Activated naive CD4-positive, alpha-beta T cell treated with anti-CD3 and anti-CD28 coated beads for 36 hours (primary cell): ENCODE data around the gene SECISBP2L. TPM values are rescaled to one million over a fixed set of nuclear protein-coding genes. Genes with fewer than 3 reads are reported as not detected.

ENCODE experiments used
- CTCF ChIA-PET: fragments of 350-600 bp; sonication (Branson Sonifier 250); formaldehyde crosslinking; loops from one replicate; lab custom pipeline; 2021; ENCODE audit warnings: antibody characterized with exemption; lab: Charles Lee
- DNase-seq: peaks from one replicate; pipeline ENCODE4 v3.0.0-alpha.2; 2020
- H3K27ac Mint-ChIP-seq: one replicate; pipeline ENCODE4 v1.8.0; 2021; ENCODE audit warnings: mild to moderate bottlenecking, mixed read lengths
- H3K27me3 Mint-ChIP-seq: one replicate; pipeline ENCODE4 v1.8.0; 2021; ENCODE audit warnings: low read depth, mixed read lengths
- H3K36me3 Mint-ChIP-seq: one replicate; pipeline ENCODE4 v1.8.0; 2021; ENCODE audit warnings: low read depth, mixed read lengths
- H3K4me1 Mint-ChIP-seq: one replicate; pipeline ENCODE4 v1.8.0; 2021; ENCODE audit warnings: low read depth, mixed read lengths
- H3K4me3 Mint-ChIP-seq: one replicate; pipeline ENCODE4 v1.8.0; 2021; ENCODE audit warnings: mild to moderate bottlenecking, moderate library complexity, mixed read lengths
- H3K9me3 Mint-ChIP-seq: one replicate; pipeline ENCODE4 v1.8.0; 2021; ENCODE audit warnings: mixed read lengths
- intact Hi-C: fragments of 100-400 bp; cut with micrococcal nuclease; formaldehyde crosslinking; loops from one replicate; pipeline ENCODE4 v1.15.1; 2023
- total RNA-seq, 2 experiments: library from RNA; stranded (reverse); gene quantifications; one replicate each; pipeline ENCODE4 v1.2.3, GENCODE V29; 2021

Gene SECISBP2L
- total RNA-seq, 2 experiments from 2014 or later = 17.4 to 18.6 TPM

GRCh38 chr15:49035825-49036224 is 10.4 kb downstream of the SECISBP2L start:
- intact Hi-C loops = no loop called here
- H3K4me1 Mint-ChIP-seq = peaks cover 12% of the 10 kb centered on the region
- H3K36me3 Mint-ChIP-seq = peaks cover 5% of the 10 kb centered on the region
- H3K27ac Mint-ChIP-seq = no peak overlapping the region
- no peaks in the 10 kb centered on the region for H3K27me3 Mint-ChIP-seq
- CTCF ChIA-PET = interaction anchor here (0.7 kb wide), 1 partner anchor 60 kb away, joined by 3 read pairs; no protein-coding TSS in a partner anchor
- H3K4me3 Mint-ChIP-seq = no peak overlapping the region
- no peak for DNase-seq
- no peaks in the 10 kb centered on the region for H3K9me3 Mint-ChIP-seq

DNA sequence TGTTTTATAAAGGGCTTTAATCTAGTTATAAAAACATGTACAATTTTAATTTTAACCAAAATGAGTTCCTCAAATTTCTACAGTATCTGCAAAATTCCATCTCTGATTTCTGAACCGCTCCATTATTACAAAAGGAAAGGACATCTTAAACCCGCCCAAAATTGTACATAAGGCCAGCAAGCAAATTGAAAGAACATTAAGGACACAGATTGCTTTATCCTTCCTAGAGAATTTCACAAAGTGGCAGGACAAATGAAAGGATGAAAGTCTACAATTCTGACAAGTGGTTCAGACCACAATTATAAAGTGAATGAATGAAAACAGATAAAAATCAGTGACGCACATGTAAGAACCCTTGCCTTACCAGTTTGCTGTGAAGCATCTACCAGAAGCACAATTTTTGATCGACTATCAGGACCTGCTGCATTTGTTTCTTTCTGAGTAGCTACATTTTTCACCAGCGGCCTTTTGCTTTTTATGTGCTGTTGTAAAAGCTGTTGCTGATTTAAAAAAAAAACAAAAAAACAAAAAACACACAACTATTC is 13.6 kb downstream of the SECISBP2L start:
- intact Hi-C loops = no loop called here
- no peak overlapping the region for H3K4me3 Mint-ChIP-seq
- DNase-seq = no peak
- H3K27ac Mint-ChIP-seq = no peak overlapping the region
- CTCF ChIA-PET = interaction anchor here (1.0 kb wide), 1 partner anchor 113 kb away, joined by 3 read pairs; no protein-coding TSS in a partner anchor
- H3K27me3 Mint-ChIP-seq = no peaks in the 10 kb centered on the region
- peaks cover 4% of the 10 kb centered on the region for H3K4me1 Mint-ChIP-seq
- no peaks in the 10 kb centered on the region for H3K9me3 Mint-ChIP-seq
- H3K36me3 Mint-ChIP-seq = peaks cover 14% of the 10 kb centered on the region

- intact Hi-C loops = no loop called here
- H3K27ac Mint-ChIP-seq = no peak overlapping the region
- H3K27me3 Mint-ChIP-seq = no peaks in the 10 kb centered on the region
- H3K9me3 Mint-ChIP-seq = no peaks in the 10 kb centered on the region
- H3K4me3 Mint-ChIP-seq = no peak overlapping the region
- DNase-seq = no peak
- CTCF ChIA-PET = no interaction called here
- peaks cover 15% of the 10 kb centered on the region for H3K36me3 Mint-ChIP-seq
- H3K4me1 Mint-ChIP-seq = peaks cover 2% of the 10 kb centered on the region
These were observed 14.4 kb downstream of the SECISBP2L start for GRCh38 chr15:49031804-49032203.

- CTCF ChIA-PET = no interaction called here
- H3K4me1 Mint-ChIP-seq = peaks cover 5% of the 10 kb centered on the region
- no peak overlapping the region for H3K27ac Mint-ChIP-seq
- H3K4me3 Mint-ChIP-seq = no peak overlapping the region
- H3K36me3 Mint-ChIP-seq = peaks cover 19% of the 10 kb centered on the region
- intact Hi-C loops = no loop called here
- no peaks in the 10 kb centered on the region for H3K9me3 Mint-ChIP-seq
- H3K27me3 Mint-ChIP-seq = no peaks in the 10 kb centered on the region
- no peak for DNase-seq
These were observed 19.5 kb downstream of the SECISBP2L start for GRCh38 chr15:49026700-49027099.

DNA sequence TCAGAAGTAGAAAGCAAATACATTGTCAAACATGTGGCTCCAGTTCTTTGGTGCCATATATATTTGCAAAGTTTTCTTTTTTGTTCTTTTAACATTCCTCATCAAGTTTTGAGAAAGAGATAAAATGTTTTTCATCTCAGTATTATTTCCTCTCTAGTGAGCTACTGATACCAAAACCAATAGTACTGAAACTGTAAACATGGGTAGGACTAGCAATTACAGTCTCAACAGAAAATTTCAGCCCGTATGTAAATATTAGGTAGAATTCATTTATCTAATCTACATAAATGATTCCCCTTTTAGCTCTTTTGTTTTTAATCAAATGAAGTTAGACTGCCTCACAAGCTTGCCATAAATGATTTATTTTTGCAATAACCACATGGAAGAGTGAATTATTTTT is 21.4 kb downstream of the SECISBP2L start:
- Mint-ChIP-seq H3K27me3 (no peaks in the 10 kb centered on the region), H3K4me1 (peaks cover 5% of the 10 kb centered on the region), H3K27ac (no peak overlapping the region), H3K36me3 (peaks cover 18% of the 10 kb centered on the region), H3K4me3 (no peak overlapping the region), H3K9me3 (no peaks in the 10 kb centered on the region)
- DNase-seq = no peak
- CTCF ChIA-PET = no interaction called here
- intact Hi-C loops = no loop called here

DNA sequence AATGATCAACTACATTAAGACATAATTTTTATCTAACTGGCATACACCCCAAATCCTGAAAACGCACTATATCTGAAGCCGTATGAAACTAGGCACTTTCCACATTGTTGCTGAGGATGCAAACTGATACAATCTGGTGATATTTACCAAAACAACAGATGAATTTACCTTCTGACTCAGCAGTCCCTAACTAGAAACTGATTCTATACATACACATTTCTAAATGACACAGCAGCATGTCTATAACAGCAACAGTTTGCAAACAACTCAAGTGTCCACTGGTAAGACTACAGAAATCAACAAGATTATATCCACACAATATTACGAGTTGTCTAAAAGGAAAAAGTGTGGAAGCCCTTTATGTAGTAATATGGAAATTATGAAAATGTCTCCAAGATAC is 22.9 kb downstream of the SECISBP2L start:
- H3K36me3 Mint-ChIP-seq = peaks cover 22% of the 10 kb centered on the region
- H3K27ac Mint-ChIP-seq = no peak overlapping the region
- H3K9me3 Mint-ChIP-seq = no peaks in the 10 kb centered on the region
- no peak overlapping the region for H3K4me3 Mint-ChIP-seq
- no peak for DNase-seq
- H3K27me3 Mint-ChIP-seq = no peaks in the 10 kb centered on the region
- intact Hi-C loops = no loop called here
- CTCF ChIA-PET = no interaction called here
- H3K4me1 Mint-ChIP-seq = peaks cover 5% of the 10 kb centered on the region

GRCh38 chr15:49015896-49016295 is 30.4 kb downstream of the SECISBP2L start:
- H3K36me3 Mint-ChIP-seq = peaks cover 24% of the 10 kb centered on the region
- intact Hi-C loops = no loop called here
- CTCF ChIA-PET = no interaction called here
- H3K9me3 Mint-ChIP-seq = no peaks in the 10 kb centered on the region
- no peak for DNase-seq
- H3K27me3 Mint-ChIP-seq = no peaks in the 10 kb centered on the region
- no peak overlapping the region for H3K27ac Mint-ChIP-seq
- H3K4me3 Mint-ChIP-seq = no peak overlapping the region
- no peaks in the 10 kb centered on the region for H3K4me1 Mint-ChIP-seq

- no peaks in the 10 kb centered on the region for H3K27me3 Mint-ChIP-seq
- peaks cover 2% of the 10 kb centered on the region for H3K9me3 Mint-ChIP-seq
- H3K27ac Mint-ChIP-seq = no peak overlapping the region
- intact Hi-C loops = no loop called here
- no peak overlapping the region for H3K4me3 Mint-ChIP-seq
- H3K4me1 Mint-ChIP-seq = no peaks in the 10 kb centered on the region
- DNase-seq = no peak
- CTCF ChIA-PET = no interaction called here
- peaks cover 28% of the 10 kb centered on the region for H3K36me3 Mint-ChIP-seq
These were observed 46.9 kb downstream of the SECISBP2L start for GRCh38 chr15:48999314-48999713.

DNA sequence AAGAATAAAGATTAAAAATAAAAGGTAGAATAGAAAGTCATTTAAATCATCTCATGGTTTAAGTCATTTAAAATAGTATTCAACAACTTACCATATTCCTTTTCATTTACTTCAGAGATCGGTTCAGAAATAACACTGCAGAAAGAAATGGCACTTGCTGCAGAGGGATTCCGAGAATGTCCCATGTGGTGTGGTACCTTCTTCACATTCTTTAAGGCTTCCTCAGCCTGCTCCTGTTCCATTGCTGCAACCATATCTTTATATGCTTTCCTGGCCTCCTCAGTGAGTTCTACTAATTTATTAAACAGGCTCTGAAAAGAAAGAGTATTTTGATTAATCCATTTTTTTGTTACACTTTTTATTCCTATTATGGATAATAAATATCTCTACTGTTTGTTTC is 50.0 kb downstream of the SECISBP2L start:
- no peaks in the 10 kb centered on the region for H3K4me1 Mint-ChIP-seq
- DNase-seq = no peak
- H3K27me3 Mint-ChIP-seq = no peaks in the 10 kb centered on the region
- intact Hi-C loops = no loop called here
- H3K9me3 Mint-ChIP-seq = no peaks in the 10 kb centered on the region
- H3K27ac Mint-ChIP-seq = no peak overlapping the region
- CTCF ChIA-PET = no interaction called here
- H3K4me3 Mint-ChIP-seq = no peak overlapping the region
- H3K36me3 Mint-ChIP-seq = peaks cover 25% of the 10 kb centered on the region

- peaks cover 24% of the 10 kb centered on the region for H3K36me3 Mint-ChIP-seq
- intact Hi-C loops = no loop called here
- H3K9me3 Mint-ChIP-seq = no peaks in the 10 kb centered on the region
- H3K4me3 Mint-ChIP-seq = no peak overlapping the region
- no peak overlapping the region for H3K27ac Mint-ChIP-seq
- no peaks in the 10 kb centered on the region for H3K4me1 Mint-ChIP-seq
- no peaks in the 10 kb centered on the region for H3K27me3 Mint-ChIP-seq
- DNase-seq = no peak
- CTCF ChIA-PET = interaction anchor here (1.2 kb wide), 1 partner anchor 18 kb away, joined by 5 read pairs; no protein-coding TSS in a partner anchor
These were observed 52.9 kb downstream of the SECISBP2L start for GRCh38 chr15:48993380-48993779.

GRCh38 chr15:48992545-48992944 is 53.7 kb downstream of the SECISBP2L start:
- CTCF ChIA-PET = no interaction called here
- intact Hi-C loops = no loop called here
- H3K36me3 Mint-ChIP-seq = peaks cover 24% of the 10 kb centered on the region
- H3K27me3 Mint-ChIP-seq = no peaks in the 10 kb centered on the region
- H3K27ac Mint-ChIP-seq = no peak overlapping the region
- H3K4me3 Mint-ChIP-seq = no peak overlapping the region
- DNase-seq = no peak
- no peaks in the 10 kb centered on the region for H3K9me3 Mint-ChIP-seq
- no peaks in the 10 kb centered on the region for H3K4me1 Mint-ChIP-seq

DNA sequence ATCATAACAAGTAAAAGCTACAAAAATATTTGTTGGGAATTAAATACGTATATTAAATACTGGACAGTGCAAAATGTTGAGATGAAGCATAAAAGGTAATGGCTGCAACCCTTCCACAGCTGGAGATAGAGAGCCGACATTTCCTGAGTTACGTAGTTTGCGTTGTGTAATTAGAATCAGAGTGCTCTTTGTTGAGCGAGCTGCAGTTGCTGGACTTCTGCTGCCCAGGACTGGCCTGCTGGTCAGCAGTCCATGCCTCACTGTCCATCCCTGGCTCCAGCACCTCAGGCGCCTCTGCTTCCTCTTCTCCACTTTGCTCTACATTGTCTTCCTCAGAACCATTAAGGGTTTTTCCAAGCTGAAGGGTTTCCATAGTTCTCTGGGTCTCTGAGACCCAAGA is 54.1 kb downstream of the SECISBP2L start:
- no peaks in the 10 kb centered on the region for H3K9me3 Mint-ChIP-seq
- CTCF ChIA-PET = interaction anchor here (0.8 kb wide), 1 partner anchor 16 kb away, joined by 5 read pairs; no protein-coding TSS in a partner anchor
- no peaks in the 10 kb centered on the region for H3K27me3 Mint-ChIP-seq
- peaks cover 20% of the 10 kb centered on the region for H3K36me3 Mint-ChIP-seq
- DNase-seq = no peak
- intact Hi-C loops = no loop called here
- no peak overlapping the region for H3K4me3 Mint-ChIP-seq
- no peak overlapping the region for H3K27ac Mint-ChIP-seq
- no peaks in the 10 kb centered on the region for H3K4me1 Mint-ChIP-seq

GRCh38 chr15:48989170-48989569 is 57.1 kb downstream of the SECISBP2L start:
- no peak overlapping the region for H3K4me3 Mint-ChIP-seq
- H3K27ac Mint-ChIP-seq = no peak overlapping the region
- CTCF ChIA-PET = interaction anchor here (1.6 kb wide), 1 partner anchor 128 kb away, joined by 3 read pairs; no protein-coding TSS in a partner anchor
- no peaks in the 10 kb centered on the region for H3K27me3 Mint-ChIP-seq
- H3K9me3 Mint-ChIP-seq = no peaks in the 10 kb centered on the region
- peaks cover 14% of the 10 kb centered on the region for H3K36me3 Mint-ChIP-seq
- no peaks in the 10 kb centered on the region for H3K4me1 Mint-ChIP-seq
- DNase-seq = no peak
- intact Hi-C loops = no loop called here
